ENCODE measurements around the gene USP24.
"Not testable (repeated sequence)": the region's sequence is repeated elsewhere in the genome, so short reads cannot be mapped to it uniquely, and the experiment has no call there.

Gene USP24

GRCh38 chr1:55199735-55200134 lies 15.4 kb downstream of the USP24 start:
- H3K27me3 ChIP-seq (ENCODE audit: insufficient read depth, low read length, poor library complexity); H2BK15ac ChIP-seq (replicated peaks; ENCODE audit: low read depth); H3K56ac ChIP-seq (ENCODE audit: low read length); H3K4me2 ChIP-seq (ENCODE audit: low read length); H3K18ac ChIP-seq (ENCODE audit: low read length); H3K9ac ChIP-seq (ENCODE audit: low read length); H2BK120ac ChIP-seq (ENCODE audit: low read depth, low read length); H3K4me3 ChIP-seq (ENCODE audit: low read length); H4K5ac ChIP-seq (ENCODE audit: low read length); H2BK5ac ChIP-seq (ENCODE audit: low read length); H3K4ac ChIP-seq (ENCODE audit: low read depth, low read length); H3K36me3 ChIP-seq (ENCODE audit: control insufficient read depth, insufficient read depth, low read length); H3K27ac ChIP-seq (ENCODE audit: low read depth, low read length); H4K8ac ChIP-seq (ENCODE audit: low read depth, low read length); DNase-seq; H2AK5ac ChIP-seq (ENCODE audit: low read length); H3K23ac ChIP-seq (ENCODE audit: low read length); H3K4me1 ChIP-seq (ENCODE audit: control insufficient read depth, low read depth, low read length): not testable (repeated sequence)
- no CpG with 5 or more reads among the region's 9 CpGs for whole genome bisulfite sequencing (ENCODE audit: extremely low coverage, insufficient coverage, low lambda C conversion rate)
- peaks cover 11% of the 10 kb centered on the region for H3K79me2 ChIP-seq (ENCODE audit: control insufficient read depth, insufficient read depth, low read length)
- peaks cover 12% of the 10 kb centered on the region for H3K79me1 ChIP-seq (ENCODE audit: low read length)

GRCh38 chr1:55198044-55198443 lies 17.1 kb downstream of the USP24 start:
- H3K4me1 ChIP-seq (ENCODE audit: control insufficient read depth, low read depth, low read length), result peaks cover 12% of the 10 kb centered on the region
- H3K18ac ChIP-seq (ENCODE audit: low read length), result no peak overlapping the region
- DNase-seq, result no peak
- H3K36me3 ChIP-seq (ENCODE audit: control insufficient read depth, insufficient read depth, low read length), result no peaks in the 10 kb centered on the region
- H2BK15ac ChIP-seq (replicated peaks; ENCODE audit: low read depth), result no peak overlapping the region
- no peak overlapping the region for H3K4me2 ChIP-seq (ENCODE audit: low read length)
- no peak overlapping the region for H3K56ac ChIP-seq (ENCODE audit: low read length)
- no peak overlapping the region for H2BK5ac ChIP-seq (ENCODE audit: low read length)
- no peak overlapping the region for H2AK5ac ChIP-seq (ENCODE audit: low read length)
- H3K9ac ChIP-seq (ENCODE audit: low read length), result no peak overlapping the region
- H3K23ac ChIP-seq (ENCODE audit: low read length), result no peak overlapping the region
- whole genome bisulfite sequencing (ENCODE audit: extremely low coverage, insufficient coverage, low lambda C conversion rate), result no CpG with 5 or more reads among the region's 4 CpGs
- no peak overlapping the region for H2BK120ac ChIP-seq (ENCODE audit: low read depth, low read length)
- H4K5ac ChIP-seq (ENCODE audit: low read length), result no peak overlapping the region
- H3K27ac ChIP-seq (ENCODE audit: low read depth, low read length), result no peak overlapping the region
- peaks cover 17% of the 10 kb centered on the region for H3K79me2 ChIP-seq (ENCODE audit: control insufficient read depth, insufficient read depth, low read length)
- no peak overlapping the region for H3K4me3 ChIP-seq (ENCODE audit: low read length)
- no peaks in the 10 kb centered on the region for H3K27me3 ChIP-seq (ENCODE audit: insufficient read depth, low read length, poor library complexity)
- H3K79me1 ChIP-seq (ENCODE audit: low read length), result peaks cover 16% of the 10 kb centered on the region
- no peak overlapping the region for H4K8ac ChIP-seq (ENCODE audit: low read depth, low read length)
- no peak overlapping the region for H3K4ac ChIP-seq (ENCODE audit: low read depth, low read length)

- Histone ChIP-seq H3K9ac (ENCODE audit: low read length) (no peak overlapping the region), H3K4me1 (ENCODE audit: control insufficient read depth, low read depth, low read length) (peaks cover 12% of the 10 kb centered on the region), H3K79me1 (ENCODE audit: low read length) (peaks cover 16% of the 10 kb centered on the region), H3K4me3 (ENCODE audit: low read length) (no peak overlapping the region), H2AK5ac (ENCODE audit: low read length) (no peak overlapping the region), H3K18ac (ENCODE audit: low read length) (no peak overlapping the region), H4K5ac (ENCODE audit: low read length) (no peak overlapping the region), H4K8ac (ENCODE audit: low read depth, low read length) (no peak overlapping the region), H3K23ac (ENCODE audit: low read length) (no peak overlapping the region), H3K56ac (ENCODE audit: low read length) (no peak overlapping the region), H2BK5ac (ENCODE audit: low read length) (no peak overlapping the region), H3K36me3 (ENCODE audit: control insufficient read depth, insufficient read depth, low read length) (no peaks in the 10 kb centered on the region), H3K4ac (ENCODE audit: low read depth, low read length) (no peak overlapping the region), H3K79me2 (ENCODE audit: control insufficient read depth, insufficient read depth, low read length) (peaks cover 17% of the 10 kb centered on the region), H3K4me2 (ENCODE audit: low read length) (no peak overlapping the region), H3K27me3 (ENCODE audit: insufficient read depth, low read length, poor library complexity) (no peaks in the 10 kb centered on the region), H3K27ac (ENCODE audit: low read depth, low read length) (no peak overlapping the region), H2BK120ac (ENCODE audit: low read depth, low read length) (no peak overlapping the region), H2BK15ac (replicated peaks; ENCODE audit: low read depth) (no peak overlapping the region)
- DNase-seq, result peak; percentile 82
- no CpG with 5 or more reads among the region's 1 CpG for WGBS (ENCODE audit: extremely low coverage, insufficient coverage, low lambda C conversion rate)
These were observed 18.1 kb downstream of the USP24 start for GRCh38 chr1:55197099-55197498.

- Histone ChIP-seq H3K4me3 (ENCODE audit: low read length) (no peak overlapping the region), H2BK5ac (ENCODE audit: low read length) (no peak overlapping the region), H3K79me1 (ENCODE audit: low read length) (peaks cover 14% of the 10 kb centered on the region), H3K27ac (ENCODE audit: low read depth, low read length) (peak overlapping the region; percentile 71), H3K23ac (ENCODE audit: low read length) (no peak overlapping the region), H2BK15ac (replicated peaks; ENCODE audit: low read depth) (no peak overlapping the region), H3K4ac (ENCODE audit: low read depth, low read length) (no peak overlapping the region), H4K5ac (ENCODE audit: low read length) (no peak overlapping the region), H3K56ac (ENCODE audit: low read length) (no peak overlapping the region), H3K4me1 (ENCODE audit: control insufficient read depth, low read depth, low read length) (peaks cover 12% of the 10 kb centered on the region), H3K18ac (ENCODE audit: low read length) (no peak overlapping the region), H3K36me3 (ENCODE audit: control insufficient read depth, insufficient read depth, low read length) (no peaks in the 10 kb centered on the region), H3K79me2 (ENCODE audit: control insufficient read depth, insufficient read depth, low read length) (peaks cover 16% of the 10 kb centered on the region), H2BK120ac (ENCODE audit: low read depth, low read length) (no peak overlapping the region), H3K4me2 (ENCODE audit: low read length) (no peak overlapping the region), H3K27me3 (ENCODE audit: insufficient read depth, low read length, poor library complexity) (no peaks in the 10 kb centered on the region), H3K9ac (ENCODE audit: low read length) (peak overlapping the region; percentile 14), H4K8ac (ENCODE audit: low read depth, low read length) (no peak overlapping the region), H2AK5ac (ENCODE audit: low read length) (no peak overlapping the region)
- DNase-seq, result no peak
- WGBS (ENCODE audit: extremely low coverage, insufficient coverage, low lambda C conversion rate), result no CpG with 5 or more reads among the region's 5 CpGs
These were observed 18.6 kb downstream of the USP24 start for GRCh38 chr1:55196433-55197035.

- H4K5ac ChIP-seq (ENCODE audit: low read length), result no peak overlapping the region
- no peak overlapping the region for H2BK5ac ChIP-seq (ENCODE audit: low read length)
- no peak overlapping the region for H3K18ac ChIP-seq (ENCODE audit: low read length)
- H3K9ac ChIP-seq (ENCODE audit: low read length), result no peak overlapping the region
- H3K79me1 ChIP-seq (ENCODE audit: low read length), result peaks cover 14% of the 10 kb centered on the region
- H2BK15ac ChIP-seq (replicated peaks; ENCODE audit: low read depth), result no peak overlapping the region
- no peaks in the 10 kb centered on the region for H3K27me3 ChIP-seq (ENCODE audit: insufficient read depth, low read length, poor library complexity)
- H3K27ac ChIP-seq (ENCODE audit: low read depth, low read length), result no peak overlapping the region
- H3K4me3 ChIP-seq (ENCODE audit: low read length), result no peak overlapping the region
- no peak overlapping the region for H3K56ac ChIP-seq (ENCODE audit: low read length)
- H3K4ac ChIP-seq (ENCODE audit: low read depth, low read length), result no peak overlapping the region
- no CpG with 5 or more reads among the region's 3 CpGs for WGBS (ENCODE audit: extremely low coverage, insufficient coverage, low lambda C conversion rate)
- H3K23ac ChIP-seq (ENCODE audit: low read length), result no peak overlapping the region
- H4K8ac ChIP-seq (ENCODE audit: low read depth, low read length), result no peak overlapping the region
- no peak overlapping the region for H3K4me2 ChIP-seq (ENCODE audit: low read length)
- H3K79me2 ChIP-seq (ENCODE audit: control insufficient read depth, insufficient read depth, low read length), result peaks cover 16% of the 10 kb centered on the region
- DNase-seq, result no peak
- H3K36me3 ChIP-seq (ENCODE audit: control insufficient read depth, insufficient read depth, low read length), result no peaks in the 10 kb centered on the region
- H3K4me1 ChIP-seq (ENCODE audit: control insufficient read depth, low read depth, low read length), result peaks cover 12% of the 10 kb centered on the region
- no peak overlapping the region for H2AK5ac ChIP-seq (ENCODE audit: low read length)
- no peak overlapping the region for H2BK120ac ChIP-seq (ENCODE audit: low read depth, low read length)
These were observed 19.5 kb downstream of the USP24 start for GRCh38 chr1:55195521-55196233.
